ENCODE data around the gene F12.
"Not testable (repeated sequence)": the region's sequence is repeated elsewhere in the genome, so short reads cannot be mapped to it uniquely, and the experiment has no call there.

Gene F12

GRCh38 chr5:177385720-177386119, 23.6 kb downstream of the F12 start:
- no peak for DNase-seq

DNA sequence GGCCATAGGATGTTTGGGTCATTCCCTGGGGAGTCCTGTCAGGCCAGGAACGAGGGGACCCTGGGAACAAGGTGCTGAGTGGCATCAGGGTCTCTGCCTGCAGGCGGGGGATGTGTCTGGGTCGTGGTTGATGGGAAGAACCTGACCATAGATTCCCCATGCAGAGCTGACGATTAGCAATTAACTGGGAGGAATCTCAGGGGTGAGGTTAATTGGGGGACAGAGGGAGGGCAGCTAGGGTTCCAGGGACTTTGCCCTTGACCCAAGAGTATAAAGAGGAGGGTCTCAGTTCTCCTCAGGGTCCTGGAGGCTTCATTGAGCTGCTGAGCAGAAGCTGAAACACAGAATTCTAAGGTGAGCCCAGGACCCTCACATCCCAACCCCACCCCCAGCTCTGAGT, 25.2 kb downstream of the F12 start, which contains the start of gene SLC34A1:
SLC34A1 (plus strand) TSS at position 301 of the 400 bp plus-strand sequence. CDS start 1,308 bp downstream, outside the sequence.
- no peak for DNase-seq

- no peak for DNase-seq
These were observed 26.2 kb downstream of the F12 start for GRCh38 chr5:177383181-177383580.

- DNase-seq, result peak in 1 of 2 experiments; percentile 27
These were observed 26.8 kb downstream of the F12 start for GRCh38 chr5:177382423-177383029.

- DNase-seq, result no peak
These were observed 28.6 kb downstream of the F12 start for GRCh38 chr5:177380805-177381126.

- DNase-seq, result peak in 1 of 2 experiments; percentile 51
These were observed 30.2 kb downstream of the F12 start for GRCh38 chr5:177378884-177379883.

DNA sequence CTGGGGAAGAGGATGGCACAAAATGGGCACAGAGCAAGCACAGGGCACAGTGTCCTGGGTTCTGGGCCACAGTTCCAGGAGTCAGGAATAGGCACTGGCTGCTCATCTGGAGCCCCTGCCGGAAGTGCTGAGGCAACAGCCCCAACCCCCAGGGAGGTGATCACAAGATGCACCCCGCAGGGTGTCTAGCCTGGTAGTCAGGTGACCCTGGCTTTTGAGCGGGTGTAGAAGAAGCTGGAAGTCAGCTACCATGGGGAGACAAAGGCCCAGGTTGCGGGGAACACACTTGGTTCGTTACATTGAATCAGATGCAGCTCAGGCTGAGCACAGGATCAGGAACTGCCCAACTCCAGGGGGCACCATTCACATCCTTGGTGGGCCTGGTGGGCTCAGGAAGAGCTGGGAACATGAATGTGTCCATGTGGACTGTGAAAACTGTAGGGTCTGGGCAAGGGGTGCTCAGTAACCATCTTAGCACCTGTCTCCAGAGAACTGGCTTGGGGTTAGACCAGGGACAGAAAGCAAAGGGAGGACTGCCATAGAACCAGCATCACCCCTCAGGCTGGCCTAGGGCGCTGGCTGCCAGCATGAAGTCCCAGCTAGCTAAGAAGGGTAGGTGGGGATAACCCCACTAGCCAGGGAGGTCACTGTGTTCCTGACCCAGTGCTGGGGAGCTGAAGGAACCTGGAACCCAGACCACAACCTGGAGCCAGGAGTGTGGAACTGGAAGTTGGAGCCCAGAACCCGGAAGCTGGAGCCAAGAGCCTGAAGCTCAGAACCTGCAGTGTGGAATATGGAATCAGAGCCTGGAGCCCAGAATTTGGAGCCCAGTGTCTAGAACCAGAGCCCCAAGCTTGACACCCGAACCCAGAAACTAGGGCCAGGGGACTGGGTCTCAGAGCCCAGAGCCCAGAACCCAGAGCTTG, 31.2 kb downstream of the F12 start:
- DNase-seq, result no peak

DNA sequence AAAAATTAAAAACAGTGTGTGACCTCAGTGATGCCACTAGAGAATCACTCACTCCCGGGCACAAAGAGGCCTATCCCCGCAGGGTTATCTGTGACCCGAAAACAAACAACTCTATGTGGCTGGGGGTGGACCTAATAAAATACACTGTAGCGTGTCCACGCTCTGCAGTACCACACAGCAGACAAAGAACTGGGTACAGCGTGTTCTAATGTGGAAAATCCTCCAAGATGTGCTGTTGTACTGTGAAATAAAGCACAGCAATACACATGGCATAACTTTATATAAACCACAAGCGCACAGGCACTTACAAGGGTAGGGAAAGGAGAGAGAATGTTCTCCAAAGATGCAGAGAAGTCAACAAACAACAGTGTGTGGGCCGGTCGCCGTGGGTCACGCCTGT, 33.3 kb downstream of the F12 start:
- DNase-seq, result no peak

GRCh38 chr5:177375516-177375915, 33.8 kb downstream of the F12 start:
- not testable (repeated sequence) for DNase-seq

DNA sequence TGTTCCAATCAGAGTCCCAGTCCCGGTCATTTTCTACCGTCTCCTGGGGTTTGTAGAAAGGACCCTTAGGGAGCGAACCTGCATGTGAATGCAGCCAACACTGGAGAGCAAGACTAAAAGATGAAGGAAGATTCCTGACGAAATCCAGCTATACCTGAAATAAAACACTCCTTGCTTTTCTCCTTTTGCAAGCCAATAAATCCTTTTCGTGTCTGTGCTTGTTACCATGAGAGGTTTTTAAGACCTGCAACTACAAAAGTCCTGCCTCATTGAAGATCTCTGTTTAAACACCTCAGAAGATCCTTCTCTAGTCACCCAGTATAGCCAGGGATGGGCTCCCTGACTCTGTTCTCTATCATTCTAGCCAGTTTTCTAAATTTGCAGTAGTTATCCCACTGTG, 35.2 kb downstream of the F12 start:
- DNase-seq, result no peak

- DNase-seq, result no peak
These were observed 35.6 kb downstream of the F12 start for GRCh38 chr5:177373806-177374205.

GRCh38 chr5:177372910-177373309, 36.5 kb downstream of the F12 start:
- DNase-seq, result peak in 1 of 2 experiments; percentile 26

GRCh38 chr5:177372034-177372896, 37.1 kb downstream of the F12 start:
- DNase-seq, result peak in 1 of 2 experiments; percentile 28

DNA sequence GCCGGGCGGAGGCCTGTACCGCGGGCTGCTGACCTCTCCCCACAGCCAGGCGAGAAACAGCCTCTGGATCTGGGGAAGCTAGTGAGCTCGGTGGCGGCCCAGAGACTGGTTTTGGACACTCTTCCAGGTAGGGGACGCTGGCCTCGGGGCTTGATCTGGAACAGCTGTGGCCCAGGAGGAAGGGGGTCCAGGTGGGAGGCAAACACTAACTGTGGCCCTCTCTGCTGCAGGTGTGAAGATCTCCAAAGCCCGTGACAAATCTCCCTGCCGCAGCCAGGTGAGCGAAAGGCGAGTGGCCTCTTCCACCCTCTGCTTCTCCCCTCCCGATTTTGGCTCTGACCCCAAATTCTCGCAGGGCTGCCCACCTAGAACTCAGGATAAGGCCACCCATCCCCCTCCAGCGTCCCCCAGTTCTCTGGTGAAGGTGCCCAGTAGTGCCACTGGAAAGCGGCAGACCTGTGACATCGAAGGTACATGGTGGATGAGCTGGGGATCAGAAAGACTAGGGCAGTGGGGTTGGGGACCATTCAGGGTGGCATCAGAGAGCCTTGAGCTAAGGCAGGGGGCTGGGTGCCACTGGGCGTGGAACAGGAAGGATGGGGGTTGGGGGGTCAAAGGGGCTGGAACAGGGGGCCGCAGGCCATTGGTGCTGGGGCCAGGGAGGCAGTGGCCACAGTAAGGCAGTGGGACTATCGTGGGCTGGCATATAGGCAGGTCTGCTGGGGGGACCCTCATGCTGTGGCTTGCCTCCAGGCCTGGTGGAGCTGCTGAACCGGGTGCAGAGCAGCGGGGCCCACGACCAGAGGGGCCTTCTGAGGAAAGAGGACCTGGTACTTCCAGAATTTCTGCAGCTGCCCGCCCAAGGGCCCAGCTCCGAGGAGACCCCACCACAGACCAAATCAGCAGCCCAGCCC, 38.0 kb downstream of the F12 start:
- no peak for DNase-seq

DNA sequence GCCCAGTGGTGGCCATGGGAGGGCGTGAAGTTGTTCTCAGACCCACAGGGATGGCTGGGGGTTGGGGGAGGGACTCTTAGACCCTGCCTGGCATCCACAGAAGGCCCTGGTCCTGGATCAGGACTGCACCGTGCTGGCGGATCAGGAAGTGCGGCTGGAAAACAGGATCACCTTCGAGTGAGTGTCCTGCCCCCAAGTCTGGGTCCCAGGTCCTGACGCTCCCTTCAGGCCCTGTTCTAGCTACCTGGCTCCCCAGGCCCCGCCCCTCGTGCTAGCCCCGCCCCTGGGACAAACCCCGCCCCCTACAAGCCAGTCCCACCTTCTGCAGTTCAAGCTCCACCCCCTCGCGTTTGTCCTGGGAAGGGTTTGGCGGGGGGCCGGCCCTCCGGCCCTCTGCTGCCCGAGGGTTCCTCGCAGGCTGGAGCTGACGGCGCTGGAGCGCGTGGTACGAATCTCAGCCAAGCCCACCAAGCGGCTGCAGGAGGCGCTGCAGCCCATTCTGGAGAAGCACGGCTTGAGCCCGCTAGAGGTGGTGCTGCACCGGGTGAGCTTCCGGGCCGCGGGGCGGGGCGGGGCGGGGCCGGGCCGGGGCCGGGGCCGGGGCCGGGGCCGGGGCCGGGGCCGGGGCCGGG, 38.8 kb downstream of the F12 start:
- peak in 1 of 2 experiments; percentile 47 for DNase-seq

DNA sequence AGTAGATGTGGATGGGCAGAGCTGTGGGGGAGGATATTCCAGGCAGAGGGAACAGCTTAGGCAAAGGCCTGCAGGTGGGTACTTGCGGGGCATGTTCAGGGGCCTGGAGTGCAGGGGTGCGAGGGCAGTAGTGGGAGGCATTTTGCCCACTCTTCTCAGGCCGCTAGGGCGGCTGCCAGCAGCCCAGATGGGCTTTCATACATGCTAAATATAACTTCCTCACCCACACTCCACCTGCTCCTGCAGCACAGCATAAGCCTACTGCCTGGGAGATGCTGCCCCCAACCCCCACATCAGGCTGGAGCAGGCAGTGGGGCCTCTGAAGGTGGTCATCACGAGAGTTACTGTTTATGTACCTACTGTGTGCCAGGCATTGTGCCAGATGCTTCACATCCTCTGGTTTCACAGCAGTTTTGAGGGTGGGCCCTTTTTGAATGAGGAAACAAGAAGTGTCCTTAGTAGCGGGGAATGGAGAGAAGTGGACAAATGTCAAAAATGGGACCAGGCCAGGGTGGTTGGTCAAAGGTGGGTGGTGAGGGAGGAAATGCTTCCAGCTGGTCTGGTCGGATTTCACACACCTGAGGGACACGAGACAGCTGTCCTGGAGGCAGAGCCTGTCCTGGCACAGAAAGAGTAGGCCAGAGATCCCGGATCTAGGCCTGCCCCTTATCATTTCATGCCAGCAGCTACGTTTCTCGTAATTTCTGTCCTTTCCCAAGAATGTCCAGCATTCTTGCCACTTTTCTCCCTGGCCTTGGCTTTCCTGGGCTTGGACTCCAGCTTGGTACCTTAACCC, 39.5 kb downstream of the F12 start:
- DNase-seq, result no peak

DNA sequence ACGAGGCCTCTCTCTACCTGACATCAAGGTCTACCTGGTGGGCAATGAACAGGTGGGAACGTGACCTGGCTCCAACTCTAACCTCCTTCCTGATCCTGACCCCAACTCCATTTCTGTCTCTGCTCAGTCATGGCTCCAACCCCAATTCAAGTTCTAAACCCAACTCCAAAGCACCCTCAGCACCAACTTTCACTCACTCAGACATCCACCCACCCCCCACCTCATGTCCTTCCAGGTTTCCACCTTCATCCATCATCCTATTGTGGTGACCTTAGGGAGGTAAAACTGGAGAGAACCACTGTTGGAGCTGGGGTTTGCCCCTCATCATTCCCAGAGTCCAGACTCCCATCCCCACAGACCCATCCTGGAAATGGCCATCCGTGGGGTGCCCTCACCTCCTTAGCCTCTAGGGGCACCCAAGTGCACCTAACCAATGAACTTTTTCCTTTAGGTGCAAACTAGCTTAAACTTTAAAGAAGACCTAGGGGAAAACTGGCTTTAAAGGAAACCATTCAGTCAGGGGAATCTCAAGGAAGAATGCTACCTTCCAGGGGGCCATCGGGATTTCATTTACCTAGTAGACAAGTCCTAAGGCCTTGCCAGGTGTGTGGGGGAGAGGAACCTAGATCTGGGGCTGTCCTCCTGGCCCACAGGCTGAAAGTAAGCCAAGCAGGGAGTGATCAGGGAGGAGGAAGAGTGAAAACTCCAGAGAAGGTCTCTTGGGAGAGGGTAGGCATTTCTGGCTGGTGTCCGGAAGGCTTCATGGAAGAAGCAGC, 40.3 kb downstream of the F12 start:
- DNase-seq, result peak in 1 of 2 experiments; percentile 47

Measured in activated CD4-positive, alpha-beta T cell treated with anti-CD3 and anti-CD28 coated beads, Interleukin-2, amount 50 U/mL, for 48 hours (primary cell).